Natural killer cell (primary cell): ENCODE data around the gene UBALD2. TPM values are rescaled to one million over a fixed set of nuclear protein-coding genes. Genes with fewer than 3 reads are reported as not detected.
A peak's percentile ranks its signal among the peaks of the same experiment; 100 is the strongest.

Source experiments
- ATAC-seq, 3 donors: fragments of 150-1000 bp in 2 of 3; fragments of 200-7000 bp in 1 of 3; cut with Tn5 transposase; 1 replicate in 1 of 3; 2 replicates in 2 of 3; pipeline ENCODE4 v1.10.0; 2021; ENCODE audit warnings: mild to moderate bottlenecking in 2 of 3, moderate library complexity in 2 of 3
- DNase-seq, 2 donors: peaks; one replicate each; pipeline versions ENCODE4 v3.0.0 to v3.0.0-alpha.2; 2013 to 2021; ENCODE audit warnings: mixed read lengths in 1 of 2
- H3K27ac ChIP-seq: one replicate; pipeline ENCODE4 v1.5.1; 2013; ENCODE audit warnings: mild to moderate bottlenecking, low read length
- H3K27me3 ChIP-seq: one replicate; pipeline ENCODE4 v1.6.1; 2013; ENCODE audit warnings: low read length; ENCODE audit not compliant: control insufficient read depth, insufficient read depth
- H3K36me3 ChIP-seq: one replicate; pipeline ENCODE4 v1.6.1; 2013; ENCODE audit warnings: low read length; ENCODE audit not compliant: control insufficient read depth, insufficient read depth
- H3K4me1 ChIP-seq: one replicate; pipeline ENCODE4 v1.6.1; 2013; ENCODE audit warnings: low read length; ENCODE audit not compliant: control insufficient read depth, insufficient read depth
- H3K4me3 ChIP-seq: one replicate; pipeline ENCODE4 v1.5.1; 2013; ENCODE audit warnings: low read length
- H3K9me3 ChIP-seq: one replicate; pipeline ENCODE4 v1.6.1; 2013; ENCODE audit warnings: low read length; ENCODE audit not compliant: control insufficient read depth, insufficient read depth
- H3K27ac Mint-ChIP-seq, 2 donors: one replicate each; pipeline ENCODE4 v1.8.0; 2022; ENCODE audit warnings: mild to moderate bottlenecking in 2 of 2, mixed read lengths in 2 of 2, moderate library complexity in 1 of 2
- H3K27me3 Mint-ChIP-seq, 2 donors: one replicate each; pipeline ENCODE4 v1.8.0; 2022; ENCODE audit warnings: low read depth in 2 of 2, mixed read lengths in 2 of 2
- H3K36me3 Mint-ChIP-seq: one replicate; pipeline ENCODE4 v1.8.0; 2022; ENCODE audit warnings: mixed read lengths
- H3K4me1 Mint-ChIP-seq, 2 donors: one replicate each; pipeline ENCODE4 v1.8.0; 2022; ENCODE audit warnings: mixed read lengths in 2 of 2
- H3K4me3 Mint-ChIP-seq: one replicate; pipeline ENCODE4 v1.8.0; 2022; ENCODE audit warnings: mild to moderate bottlenecking, moderate library complexity, mixed read lengths
- H3K9me3 Mint-ChIP-seq, 2 donors: one replicate each; pipeline ENCODE4 v1.8.0; 2022; ENCODE audit warnings: mixed read lengths in 2 of 2
- CTCF ChIP-seq: fragments of 200-600 bp; IDR thresholded peaks from one replicate; pipeline ENCODE4 v1.8.0; 2022; ENCODE audit warnings: antibody characterized with exemption
- WGBS: methylation state at CpG from one replicate; pipeline ENCODE4 v1.1.7; 2013; ENCODE audit warnings: missing lambda C conversion rate; ENCODE audit not compliant: insufficient coverage; 5-methylcytosine and 5-hydroxymethylcytosine counted together
- intact Hi-C: fragments of 100-400 bp; cut with micrococcal nuclease; formaldehyde crosslinking; loops from one replicate; pipeline ENCODE4 v1.14.2; 2022
- total RNA-seq, 4 donors: library from RNA; stranded (reverse); fragments of 120-200 nt in 1 of 4; gene quantifications; one replicate each; pipeline versions ENCODE4 v1.2.3 to v1.2.4, GENCODE V29; 2013 to 2022

UBALD2 gene
- total RNA-seq, 3 donors from 2014 or later (not counting 1 experiment from before 2014, with no cell fraction given) = 171 to 287 (median 189) TPM

DNA sequence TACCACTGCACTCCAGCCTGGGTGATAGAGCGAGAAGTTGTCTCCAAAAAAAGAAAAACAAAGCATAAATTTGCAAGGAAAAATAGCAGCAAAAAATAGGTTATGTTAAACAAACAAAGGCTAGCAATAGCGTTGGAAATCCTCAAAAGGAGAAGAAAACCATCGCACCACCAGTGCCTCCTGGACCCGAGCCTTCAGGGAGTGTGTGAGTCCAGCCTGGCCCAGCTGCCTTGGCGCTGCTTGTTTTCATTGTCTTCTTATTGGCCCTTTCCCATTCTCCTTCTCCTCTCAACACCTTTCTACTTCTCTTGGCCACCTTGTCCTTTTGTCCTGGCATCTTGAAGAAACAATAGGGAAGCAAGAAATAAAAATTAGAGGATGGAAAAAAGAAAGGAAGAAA, 4.5 kb upstream of the UBALD2 start:
- DNase-seq (no peak), ATAC-seq (no peak)
- TF ChIP-seq CTCF = no peak
- H3K27me3 ChIP-seq = no peaks in the 10 kb centered on the region
- H3K4me3 ChIP-seq = no peak overlapping the region
- H3K36me3 ChIP-seq = no peaks in the 10 kb centered on the region
- no peak overlapping the region for H3K27ac ChIP-seq
- Mint-ChIP-seq H3K27me3 (no peaks in the 10 kb centered on the region), H3K36me3 (no peaks in the 10 kb centered on the region), H3K4me1 (peaks cover 49% of the 10 kb centered on the region in 2 donors), H3K4me3 (peak overlapping the region; percentile 10), H3K27ac (no peak overlapping the region), H3K9me3 (peaks cover 0 to 2% of the 10 kb centered on the region in 2 donors)
- 90% methylated on average over 5 of the region's 5 CpGs for WGBS
- H3K9me3 ChIP-seq = no peaks in the 10 kb centered on the region
- H3K4me1 ChIP-seq = peaks cover 46% of the 10 kb centered on the region
- intact Hi-C loops = loop anchor here (5.0 to 10.0 kb wide), 5 partner anchors 68 to 1624 kb away; partner anchors contain the start of genes MFSD11, SRSF2 and UNK

- Histone ChIP-seq H3K27me3 (no peaks in the 10 kb centered on the region), H3K4me1 (peaks cover 43% of the 10 kb centered on the region), H3K9me3 (no peaks in the 10 kb centered on the region), H3K4me3 (no peak overlapping the region), H3K27ac (peak overlapping the region; percentile 75), H3K36me3 (no peaks in the 10 kb centered on the region)
- ATAC-seq = no peak
- intact Hi-C loops = loop anchor here (5.0 to 10.0 kb wide), 5 partner anchors 69 to 1623 kb away; partner anchors contain the start of genes MFSD11, SRSF2 and UNK
- no peaks in the 10 kb centered on the region for H3K27me3 Mint-ChIP-seq
- no peak for DNase-seq
- WGBS = 76% methylated on average over 20 of the region's 23 CpGs
- peak overlapping the region; percentile 99 for H3K27ac Mint-ChIP-seq
- no peak for TF ChIP-seq CTCF
- H3K4me1 Mint-ChIP-seq = peaks cover 39 to 43% of the 10 kb centered on the region in 2 donors
- H3K4me3 Mint-ChIP-seq = peak overlapping the region; percentile 91
- no peaks in the 10 kb centered on the region for H3K36me3 Mint-ChIP-seq
- H3K9me3 Mint-ChIP-seq = peaks cover 0 to 2% of the 10 kb centered on the region in 2 donors
These were observed 3.5 kb upstream of the UBALD2 start for GRCh38 chr17:76261421-76262215.

DNA sequence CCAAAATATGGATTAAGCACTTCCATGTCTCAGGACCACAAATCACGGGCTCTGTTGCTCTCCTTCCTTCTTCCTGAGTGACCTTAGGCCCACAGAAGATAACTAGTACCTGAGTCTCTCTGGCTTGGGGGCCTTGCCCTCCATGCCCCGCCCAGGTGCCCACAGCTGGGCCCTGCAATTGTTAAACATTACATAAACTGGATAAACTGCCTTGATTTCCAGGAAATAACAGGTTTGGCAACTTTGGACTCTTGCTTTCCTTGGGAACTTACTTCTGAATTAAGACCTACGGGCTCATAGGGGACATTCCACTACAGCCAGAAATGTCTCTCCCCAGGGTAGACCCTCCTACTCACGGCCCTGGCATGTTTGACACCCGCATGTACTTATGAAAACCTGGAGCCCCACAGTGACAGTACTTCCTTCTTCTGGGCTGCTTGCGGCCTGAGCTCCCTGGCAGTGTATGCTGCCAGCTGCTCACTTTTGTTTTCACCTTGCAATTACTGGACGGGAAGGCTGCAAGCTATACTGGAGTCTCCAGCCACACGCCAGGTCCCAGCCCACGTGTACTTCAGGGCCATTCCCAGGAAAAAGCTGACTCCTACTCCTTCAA, 2.3 kb upstream of the UBALD2 start:
- Mint-ChIP-seq H3K4me1 (peaks cover 38 to 42% of the 10 kb centered on the region in 2 donors), H3K27ac (peak overlapping the region; percentile 99), H3K9me3 (no peaks in the 10 kb centered on the region), H3K4me3 (peak overlapping the region; percentile 91), H3K36me3 (no peaks in the 10 kb centered on the region), H3K27me3 (no peaks in the 10 kb centered on the region)
- peak overlapping the region; percentile 75 for H3K27ac ChIP-seq
- DNase-seq (peak in 1 of 2 donors; percentile 51), ATAC-seq (peak in 1 of 3 donors; percentile 18)
- H3K36me3 ChIP-seq = peaks cover 2% of the 10 kb centered on the region
- TF ChIP-seq CTCF = no peak
- no peaks in the 10 kb centered on the region for H3K9me3 ChIP-seq
- H3K4me1 ChIP-seq = peaks cover 53% of the 10 kb centered on the region
- H3K4me3 ChIP-seq = no peak overlapping the region
- H3K27me3 ChIP-seq = no peaks in the 10 kb centered on the region
- intact Hi-C loops = loop anchor here (5.0 to 10.0 kb wide), 5 partner anchors 71 to 1622 kb away; partner anchors contain the start of genes MFSD11, SRSF2 and UNK
- 28% methylated on average over 9 of the region's 9 CpGs for WGBS
